HCT116 (cell line): ENCODE results near the gene NR2E3.

Source experiments
- CEBPB ChIP-seq: IDR thresholded peaks from 2 replicates; pipeline ENCODE4 v1.6.1; 2012; ENCODE audit warnings: low read depth
- EZH2 ChIP-seq: fragments of 200-600 bp; sonication (generic); IDR thresholded peaks from 2 replicates; pipeline ENCODE4 v1.6.1; 2017; ENCODE audit warnings: antibody characterized with exemption, mixed run types
- EZH2phosphoT487 ChIP-seq: fragments of 200-600 bp; IDR thresholded peaks from 2 replicates; pipeline ENCODE4 v1.6.1; 2018; ENCODE audit warnings: antibody characterized with exemption, borderline replicate concordance
- JUND ChIP-seq: IDR thresholded peaks from 2 replicates; pipeline ENCODE4 v1.6.1; 2012
- POLR2A ChIP-seq: IDR thresholded peaks from 2 replicates; pipeline ENCODE4 v1.7.0; 2011; ENCODE audit warnings: borderline replicate concordance; ENCODE audit not compliant: insufficient read depth, insufficient read length; ENCODE audit errors: extremely low read depth
- REST ChIP-seq: IDR thresholded peaks from 2 replicates; pipeline ENCODE4 v1.6.1; 2012; ENCODE audit warnings: low read depth
- SRF ChIP-seq: IDR thresholded peaks from 2 replicates; pipeline ENCODE4 v1.6.1; 2012; ENCODE audit warnings: low read depth
- TCF7L2 ChIP-seq: IDR thresholded peaks from 2 replicates; pipeline ENCODE4 v1.7.0; 2011; ENCODE audit warnings: borderline replicate concordance, inconsistent platforms; ENCODE audit not compliant: insufficient read depth, insufficient read length; ENCODE audit errors: extremely low read depth
- YY1 ChIP-seq: IDR thresholded peaks from 2 replicates; pipeline ENCODE4 v1.6.1; 2011; ENCODE audit warnings: low read length, low read depth, moderate library complexity, mild to moderate bottlenecking; ENCODE audit not compliant: insufficient replicate concordance; ENCODE audit errors: extremely low read depth
- ZFX ChIP-seq: fragments of 450-650 bp; IDR thresholded peaks from 2 replicates; pipeline ENCODE4 v1.6.1; 2017
- TF ChIP-seq, protein P1 (sequence below), 3 experiments: fragments of 200-600 bp in 1 of 3; sonication (generic) in 1 of 3; IDR thresholded peaks in 2 of 3; conservative IDR thresholded peaks in 1 of 3; 2 replicates each; pipeline ENCODE4 v1.5.1; 2012 to 2017; ENCODE audit warnings: low read depth in 2 of 3, low read length in 2 of 3, antibody characterized with exemption in 1 of 3, borderline replicate concordance in 1 of 3, control low read depth in 1 of 3, mild to moderate bottlenecking in 1 of 3, mixed read lengths in 1 of 3, mixed run types in 1 of 3, moderate library complexity in 1 of 3; ENCODE audit not compliant: insufficient read depth in 1 of 3
- TF ChIP-seq, protein P2 (sequence below): IDR thresholded peaks from 2 replicates; pipeline ENCODE4 v1.6.1; 2012
- TF ChIP-seq, protein P3 (sequence below): IDR thresholded peaks from 2 replicates; pipeline ENCODE4 v1.6.1; 2012

DNA sequence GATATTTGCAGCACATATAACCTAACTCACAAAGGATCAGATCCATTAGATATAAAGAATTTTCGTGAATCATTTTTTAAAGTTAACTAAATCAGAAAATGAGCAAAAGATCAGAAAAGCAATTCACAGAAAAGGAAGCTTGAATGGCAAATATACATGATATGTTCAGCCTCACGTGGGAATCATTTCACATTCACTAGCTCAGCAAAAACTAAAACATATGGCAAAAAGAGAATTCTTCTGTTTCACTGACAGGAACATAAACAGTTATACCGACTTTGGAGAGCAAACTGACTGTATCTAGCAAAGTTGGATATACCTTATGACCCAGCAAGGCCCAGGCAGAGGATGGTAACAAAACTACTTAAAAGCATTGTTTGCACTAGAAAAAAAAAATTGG lies 34.0 kb upstream of the NR2E3 start:
- TF ChIP-seq CEBPB: no peak
- TF ChIP-seq EZH2: no peak
- TF ChIP-seq, protein P1, sequence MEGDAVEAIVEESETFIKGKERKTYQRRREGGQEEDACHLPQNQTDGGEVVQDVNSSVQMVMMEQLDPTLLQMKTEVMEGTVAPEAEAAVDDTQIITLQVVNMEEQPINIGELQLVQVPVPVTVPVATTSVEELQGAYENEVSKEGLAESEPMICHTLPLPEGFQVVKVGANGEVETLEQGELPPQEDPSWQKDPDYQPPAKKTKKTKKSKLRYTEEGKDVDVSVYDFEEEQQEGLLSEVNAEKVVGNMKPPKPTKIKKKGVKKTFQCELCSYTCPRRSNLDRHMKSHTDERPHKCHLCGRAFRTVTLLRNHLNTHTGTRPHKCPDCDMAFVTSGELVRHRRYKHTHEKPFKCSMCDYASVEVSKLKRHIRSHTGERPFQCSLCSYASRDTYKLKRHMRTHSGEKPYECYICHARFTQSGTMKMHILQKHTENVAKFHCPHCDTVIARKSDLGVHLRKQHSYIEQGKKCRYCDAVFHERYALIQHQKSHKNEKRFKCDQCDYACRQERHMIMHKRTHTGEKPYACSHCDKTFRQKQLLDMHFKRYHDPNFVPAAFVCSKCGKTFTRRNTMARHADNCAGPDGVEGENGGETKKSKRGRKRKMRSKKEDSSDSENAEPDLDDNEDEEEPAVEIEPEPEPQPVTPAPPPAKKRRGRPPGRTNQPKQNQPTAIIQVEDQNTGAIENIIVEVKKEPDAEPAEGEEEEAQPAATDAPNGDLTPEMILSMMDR (IDR thresholded peaks at IDR 0.05 in 2 of 3, conservative IDR thresholded peaks at IDR 0.05 in 1 of 3; ENCODE audit: borderline replicate concordance in 1 of 3, insufficient read depth in 1 of 3, low read depth in 2 of 3, low read length in 2 of 3): no peak
- TF ChIP-seq REST: no peak
- TF ChIP-seq, protein P2, sequence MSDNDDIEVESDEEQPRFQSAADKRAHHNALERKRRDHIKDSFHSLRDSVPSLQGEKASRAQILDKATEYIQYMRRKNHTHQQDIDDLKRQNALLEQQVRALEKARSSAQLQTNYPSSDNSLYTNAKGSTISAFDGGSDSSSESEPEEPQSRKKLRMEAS: no peak
- TF ChIP-seq YY1: no peak
- no peak for TF ChIP-seq JUND
- TF ChIP-seq POLR2A: no peak
- no peak for TF ChIP-seq TCF7L2
- no peak for TF ChIP-seq ZFX
- TF ChIP-seq SRF: no peak
- TF ChIP-seq EZH2phosphoT487: no peak
- TF ChIP-seq, protein P3, sequence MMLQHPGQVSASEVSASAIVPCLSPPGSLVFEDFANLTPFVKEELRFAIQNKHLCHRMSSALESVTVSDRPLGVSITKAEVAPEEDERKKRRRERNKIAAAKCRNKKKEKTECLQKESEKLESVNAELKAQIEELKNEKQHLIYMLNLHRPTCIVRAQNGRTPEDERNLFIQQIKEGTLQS: no peak
